Calu3 (cell line): ENCODE results near the gene SP9. TPM values are rescaled to one million over a fixed set of nuclear protein-coding genes. Genes with fewer than 3 reads are reported as not detected.
A peak's percentile ranks its signal among the peaks of the same experiment; 100 is the strongest.

Experiments
- BruUV-seq: library from RNA; stranded (reverse); fragments of 400-500 nt; replicated peaks from 2 replicates; lab custom pipeline; 2021; lab: Mats Ljungman, UMichigan
- CTCF ChIA-PET: fragments of 300-600 bp; sonication (Branson Sonifier 250); formaldehyde crosslinking; loops from one replicate; lab custom pipeline; 2022; ENCODE audit warnings: antibody characterized with exemption; lab: Charles Lee
- DNase-seq: peaks from one replicate; pipeline ENCODE4 v3.0.0; 2022
- H3K27ac Mint-ChIP-seq: one replicate; pipeline ENCODE4 v1.8.0; 2022; ENCODE audit warnings: mixed read lengths; ENCODE audit not compliant: unreplicated experiment
- H3K27me3 Mint-ChIP-seq: one replicate; pipeline ENCODE4 v1.8.0; 2022; ENCODE audit warnings: mixed read lengths; ENCODE audit not compliant: unreplicated experiment
- H3K36me3 Mint-ChIP-seq: one replicate; pipeline ENCODE4 v1.8.0; 2022; ENCODE audit warnings: mild to moderate bottlenecking, moderate library complexity, mixed read lengths; ENCODE audit not compliant: insufficient read depth, unreplicated experiment
- H3K4me1 Mint-ChIP-seq: one replicate; pipeline ENCODE4 v1.8.0; 2022; ENCODE audit warnings: mild to moderate bottlenecking, low read depth, mixed read lengths; ENCODE audit not compliant: unreplicated experiment
- H3K4me3 Mint-ChIP-seq: one replicate; pipeline ENCODE4 v1.8.0; 2022; ENCODE audit warnings: mild to moderate bottlenecking, low read depth, moderate library complexity, mixed read lengths; ENCODE audit not compliant: unreplicated experiment
- H3K9me3 Mint-ChIP-seq: one replicate; pipeline ENCODE4 v1.8.0; 2022; ENCODE audit warnings: low read depth, mixed read lengths; ENCODE audit not compliant: unreplicated experiment
- intact Hi-C: fragments of 100-400 bp; cut with micrococcal nuclease; formaldehyde crosslinking; loops from one replicate; pipeline ENCODE4 v1.10.0; 2022; ENCODE audit not compliant: unreplicated experiment
- total RNA-seq: library from RNA; stranded (reverse); gene quantifications from 2 replicates; pipeline ENCODE4 v1.2.3, GENCODE V29; 2022
- TF ChIP-seq, protein P1 (sequence below): fragments of 200-600 bp; IDR thresholded peaks from one replicate; pipeline ENCODE4 v1.8.0; 2022; ENCODE audit warnings: antibody characterized with exemption; ENCODE audit not compliant: unreplicated experiment

SP9 gene
- total RNA-seq, 1 experiment from 2014 or later, result not detected

DNA sequence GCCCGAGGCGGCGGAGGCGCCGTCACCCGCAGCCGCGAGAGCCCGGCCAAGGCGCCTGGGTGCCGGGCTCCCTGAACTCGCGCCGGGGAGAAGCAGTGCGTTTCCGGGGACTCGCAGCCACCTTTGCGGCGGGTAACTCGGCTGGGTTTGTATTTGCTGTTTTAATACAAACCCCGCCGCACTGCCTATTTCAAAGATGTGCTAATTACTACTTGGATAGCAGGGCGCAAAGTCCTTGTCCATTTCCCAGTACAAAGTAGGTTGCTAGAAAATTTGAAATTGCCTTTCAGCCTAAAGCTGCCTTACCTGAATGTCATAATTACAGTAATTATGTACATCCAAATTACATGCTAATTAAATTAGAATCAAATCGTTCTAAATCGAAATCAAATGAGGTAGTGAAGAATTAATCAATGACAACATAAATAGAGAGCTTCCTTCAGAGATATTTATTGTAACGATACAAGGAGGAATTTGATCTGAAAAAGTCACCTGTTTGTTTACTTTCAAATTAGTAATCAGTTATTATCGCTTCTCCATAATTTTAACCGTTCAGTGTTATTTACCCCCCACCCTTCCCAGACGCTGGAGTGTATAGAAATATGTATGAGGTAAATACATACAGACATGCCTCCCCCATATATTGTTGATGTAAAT lies 8.1 kb downstream of the SP9 start:
- Mint-ChIP-seq H3K27me3 (peaks cover 59% of the 10 kb centered on the region), H3K4me1 (peaks cover 14% of the 10 kb centered on the region), H3K36me3 (peaks cover 6% of the 10 kb centered on the region), H3K4me3 (peak overlapping the region; percentile 62), H3K9me3 (no peaks in the 10 kb centered on the region), H3K27ac (no peak overlapping the region)
- CTCF ChIA-PET, result no interaction called here
- BruUV-seq, result no TSS peak
- no peak for DNase-seq
- TF ChIP-seq, protein P1, sequence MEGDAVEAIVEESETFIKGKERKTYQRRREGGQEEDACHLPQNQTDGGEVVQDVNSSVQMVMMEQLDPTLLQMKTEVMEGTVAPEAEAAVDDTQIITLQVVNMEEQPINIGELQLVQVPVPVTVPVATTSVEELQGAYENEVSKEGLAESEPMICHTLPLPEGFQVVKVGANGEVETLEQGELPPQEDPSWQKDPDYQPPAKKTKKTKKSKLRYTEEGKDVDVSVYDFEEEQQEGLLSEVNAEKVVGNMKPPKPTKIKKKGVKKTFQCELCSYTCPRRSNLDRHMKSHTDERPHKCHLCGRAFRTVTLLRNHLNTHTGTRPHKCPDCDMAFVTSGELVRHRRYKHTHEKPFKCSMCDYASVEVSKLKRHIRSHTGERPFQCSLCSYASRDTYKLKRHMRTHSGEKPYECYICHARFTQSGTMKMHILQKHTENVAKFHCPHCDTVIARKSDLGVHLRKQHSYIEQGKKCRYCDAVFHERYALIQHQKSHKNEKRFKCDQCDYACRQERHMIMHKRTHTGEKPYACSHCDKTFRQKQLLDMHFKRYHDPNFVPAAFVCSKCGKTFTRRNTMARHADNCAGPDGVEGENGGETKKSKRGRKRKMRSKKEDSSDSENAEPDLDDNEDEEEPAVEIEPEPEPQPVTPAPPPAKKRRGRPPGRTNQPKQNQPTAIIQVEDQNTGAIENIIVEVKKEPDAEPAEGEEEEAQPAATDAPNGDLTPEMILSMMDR, result no peak
- intact Hi-C loops, result loop anchor here (5.0 to 10.0 kb wide), 4 partner anchors 388 to 771 kb away; no protein-coding TSS in a partner anchor

DNA sequence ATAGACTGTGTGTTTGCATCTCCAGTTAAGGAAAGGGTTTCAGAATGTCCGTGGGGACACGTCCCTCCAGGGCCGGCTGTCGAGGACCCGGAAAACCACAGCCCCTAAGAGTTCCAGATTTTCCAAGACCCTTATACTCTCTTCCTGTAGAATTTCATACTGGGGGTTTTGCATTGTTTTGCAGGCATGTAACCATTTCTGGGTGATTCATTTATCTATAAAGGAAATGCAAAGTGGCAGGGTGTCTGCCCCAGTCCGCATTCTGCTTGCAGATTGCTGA lies 8.5 kb downstream of the SP9 start:
- H3K4me1 Mint-ChIP-seq, result peaks cover 14% of the 10 kb centered on the region
- no peak overlapping the region for H3K27ac Mint-ChIP-seq
- CTCF ChIA-PET, result no interaction called here
- no peaks in the 10 kb centered on the region for H3K9me3 Mint-ChIP-seq
- BruUV-seq, result no TSS peak
- peaks cover 55% of the 10 kb centered on the region for H3K27me3 Mint-ChIP-seq
- no peak overlapping the region for H3K4me3 Mint-ChIP-seq
- peaks cover 6% of the 10 kb centered on the region for H3K36me3 Mint-ChIP-seq
- no peak for DNase-seq
- intact Hi-C loops, result loop anchor here (5.0 to 10.0 kb wide), 4 partner anchors 388 to 771 kb away; no protein-coding TSS in a partner anchor
- TF ChIP-seq, protein P1, result no peak

- Mint-ChIP-seq H3K9me3 (no peaks in the 10 kb centered on the region), H3K4me1 (peaks cover 14% of the 10 kb centered on the region), H3K4me3 (no peak overlapping the region), H3K36me3 (peaks cover 10% of the 10 kb centered on the region), H3K27ac (no peak overlapping the region), H3K27me3 (peaks cover 49% of the 10 kb centered on the region)
- intact Hi-C loops, result loop anchor here (5.0 to 10.0 kb wide), 4 partner anchors 389 to 772 kb away; no protein-coding TSS in a partner anchor
- TF ChIP-seq, protein P1, result no peak
- no peak for DNase-seq
- CTCF ChIA-PET, result no interaction called here
- BruUV-seq, result no TSS peak
Observed at GRCh38 chr2:174343623-174344455, 9.1 kb downstream of the SP9 start.

- intact Hi-C loops, result loop anchor here (5.0 to 10.0 kb wide), 5 partner anchors 390 to 943 kb away; no protein-coding TSS in a partner anchor
- peaks cover 39% of the 10 kb centered on the region for H3K27me3 Mint-ChIP-seq
- peaks cover 14% of the 10 kb centered on the region for H3K36me3 Mint-ChIP-seq
- BruUV-seq, result no TSS peak
- H3K27ac Mint-ChIP-seq, result peak overlapping the region; percentile 54
- H3K4me3 Mint-ChIP-seq, result no peak overlapping the region
- no peaks in the 10 kb centered on the region for H3K9me3 Mint-ChIP-seq
- DNase-seq, result no peak
- H3K4me1 Mint-ChIP-seq, result peaks cover 14% of the 10 kb centered on the region
- CTCF ChIA-PET, result no interaction called here
- TF ChIP-seq, protein P1, result peak; percentile 52
Observed at GRCh38 chr2:174344716-174345461, 10.1 kb downstream of the SP9 start.
